Astrocyte of the cerebellum (primary cell): ENCODE data around the gene CXCL12.

ENCODE experiments used
- DNase-seq: peaks from one replicate; pipeline ENCODE4 v3.0.0-alpha.2; 2011; ENCODE audit warnings: low read depth
- H3K4me3 ChIP-seq: 2 replicates; pipeline ENCODE4 v1.5.1; 2011; ENCODE audit warnings: mild to moderate bottlenecking, low read depth, low read length, moderate library complexity
- CTCF ChIP-seq: IDR thresholded peaks from 2 replicates; pipeline ENCODE4 v1.5.1; 2012; ENCODE audit warnings: low read length, low read depth, moderate library complexity, mild to moderate bottlenecking; ENCODE audit errors: missing control alignments
- in situ Hi-C: cut with HindIII; loops from 2 replicates; pipeline ENCODE4 v1.10.0; 2017; ENCODE audit warnings: low sequenced_read_pairs

CXCL12 gene

GRCh38 chr10:44369854-44370253 lies 15.0 kb downstream of the CXCL12 start:
- in situ Hi-C loops = no loop called here
- DNase-seq = no peak
- no peak overlapping the region for H3K4me3 ChIP-seq
- TF ChIP-seq CTCF = no peak

- TF ChIP-seq CTCF = no peak
- in situ Hi-C loops = no loop called here
- DNase-seq = no peak
- H3K4me3 ChIP-seq = no peak overlapping the region
Measured at GRCh38 chr10:44369296-44369695, 15.6 kb downstream of the CXCL12 start.

- no peak for DNase-seq
- in situ Hi-C loops = no loop called here
- H3K4me3 ChIP-seq = no peak overlapping the region
- TF ChIP-seq CTCF = no peak
Measured at GRCh38 chr10:44368637-44369036, 16.3 kb downstream of the CXCL12 start.

GRCh38 chr10:44366941-44367630 lies 17.8 kb downstream of the CXCL12 start:
- no peak overlapping the region for H3K4me3 ChIP-seq
- in situ Hi-C loops = no loop called here
- TF ChIP-seq CTCF = no peak
- no peak for DNase-seq

- H3K4me3 ChIP-seq = no peak overlapping the region
- in situ Hi-C loops = no loop called here
- TF ChIP-seq CTCF = no peak
- no peak for DNase-seq
Measured at GRCh38 chr10:44364566-44364965, 20.3 kb downstream of the CXCL12 start.

- H3K4me3 ChIP-seq = no peak overlapping the region
- TF ChIP-seq CTCF = no peak
- no peak for DNase-seq
- in situ Hi-C loops = no loop called here
Measured at GRCh38 chr10:44363716-44364115, 21.2 kb downstream of the CXCL12 start.
